Erythroblast (primary cell): ENCODE measurements around the gene CD1B.

Experiments used
- GATA1 ChIP-seq: IDR thresholded peaks from 2 replicates; pipeline ENCODE4 v1.6.1; 2011; ENCODE audit warnings: low read depth, mild to moderate bottlenecking, control low read depth, low read length, moderate library complexity
- POLR2A ChIP-seq: IDR thresholded peaks from 2 replicates; pipeline ENCODE4 v1.6.1; 2011; ENCODE audit warnings: mild to moderate bottlenecking, low read length

GRCh38 chr1:158286941-158287346 lies 44.4 kb downstream of the CD1B start:
- no peak for TF ChIP-seq POLR2A
- TF ChIP-seq GATA1, result no peak
